ENCODE data around the gene SHC3. TPM values are rescaled to one million over a fixed set of nuclear protein-coding genes. Genes with fewer than 3 reads are reported as not detected.

SHC3 gene
- total and polyA plus RNA-seq, 2 experiments from 2014 or later: 1.3 to 2.9 TPM

GRCh38 chr9:89065921-89066320 is 112.7 kb downstream of the SHC3 start:
- no peak for TF ChIP-seq JUNB (IDR thresholded peaks at IDR 0.05; ENCODE audit: unreplicated experiment)
- TF ChIP-seq CTCF (conservative IDR thresholded peaks at IDR 0.05; ENCODE audit: low read depth in 2 of 2): no peak
- TF ChIP-seq POLR2AphosphoS5 (IDR thresholded peaks at IDR 0.05; ENCODE audit: low read depth): no peak
- no peak for TF ChIP-seq ZNF331 (CRISPR knock-in tag; IDR thresholded peaks at IDR 0.05; ENCODE audit: low read depth)
- TF ChIP-seq EZH2phosphoT487 (IDR thresholded peaks at IDR 0.05; ENCODE audit: unreplicated experiment): no peak
- no peak for TF ChIP-seq ZNF462 (CRISPR knock-in tag; IDR thresholded peaks at IDR 0.05)
- Mint-ChIP-seq H3K4me3 (no peak overlapping the region), H3K9me3 (no peaks in the 10 kb centered on the region), H3K4me1 (peaks cover 5% of the 10 kb centered on the region; the same call in 1 of the 3 replicates), H3K36me3 (ENCODE audit: low read depth) (peaks cover 3% of the 10 kb centered on the region; the same call in 1 of the 3 replicates), H3K27ac (no peak overlapping the region), H3K27me3 (ENCODE audit: insufficient read depth, low read depth, poor library complexity) (peaks cover 1% of the 10 kb centered on the region)
- Histone ChIP-seq H3K4me2 (no peak overlapping the region), H3K79me2 (replicated peaks; ENCODE audit: insufficient read depth) (no peaks in the 10 kb centered on the region), H2AFZ (no peak overlapping the region), H3K4me1 (ENCODE audit: insufficient read depth) (no peaks in the 10 kb centered on the region), H3K4me3 (no peak overlapping the region), H3K9me2 (ENCODE audit: insufficient read depth) (no peaks in the 10 kb centered on the region), H4K20me1 (replicated peaks; ENCODE audit: insufficient read depth) (no peaks in the 10 kb centered on the region), H3K27me3 (ENCODE audit: insufficient read depth) (no peaks in the 10 kb centered on the region), H3K36me3 (ENCODE audit: insufficient read depth) (no peaks in the 10 kb centered on the region), H3K27ac (ENCODE audit: low read depth) (no peak overlapping the region), H3F3A (replicated peaks; ENCODE audit: low read depth) (no peaks in the 10 kb centered on the region)
- no peak for ATAC-seq
- no peak for DNase-seq (ENCODE audit: low spot score)

Data from GM23338 (cell line).